GM18502 (cell line): ENCODE measurements around the gene ZNF518B.
A peak's percentile ranks its signal among the peaks of the same experiment; 100 is the strongest.

Experiments used
- ATAC-seq: cut with Tn5 transposase; IDR thresholded peaks from one replicate; pipeline ENCODE4 v1.9.1; 2021; ENCODE audit warnings: mild to moderate bottlenecking; ENCODE audit not compliant: unreplicated experiment, poor library complexity

The ZNF518B gene

GRCh38 chr4:10457255-10457801, at the start of gene ZNF518B:
ZNF518B (minus strand) TSS chr4:10457426; CDS start chr4:10446328, 11,098 bp downstream.
- peak; percentile 80 for ATAC-seq

- ATAC-seq, result no peak
Measured at GRCh38 chr4:10506077-10506476, 48.9 kb upstream of the ZNF518B start.

GRCh38 chr4:10504570-10505179, 47.4 kb upstream of the ZNF518B start:
- ATAC-seq, result no peak

GRCh38 chr4:10502717-10503116, 45.5 kb upstream of the ZNF518B start:
- ATAC-seq, result no peak

- no peak for ATAC-seq
Measured at GRCh38 chr4:10500776-10501175, 43.5 kb upstream of the ZNF518B start.

GRCh38 chr4:10496200-10496599, 39.0 kb upstream of the ZNF518B start:
- no peak for ATAC-seq

- no peak for ATAC-seq
Measured at GRCh38 chr4:10495651-10496050, 38.4 kb upstream of the ZNF518B start.

GRCh38 chr4:10492464-10492863, 35.2 kb upstream of the ZNF518B start:
- ATAC-seq, result no peak

- ATAC-seq, result no peak
Measured at GRCh38 chr4:10491401-10491800, 34.2 kb upstream of the ZNF518B start.

- ATAC-seq, result no peak
Measured at GRCh38 chr4:10490996-10491395, 33.8 kb upstream of the ZNF518B start.

GRCh38 chr4:10482913-10483312, 25.7 kb upstream of the ZNF518B start:
- ATAC-seq, result no peak

GRCh38 chr4:10480616-10481015, 23.4 kb upstream of the ZNF518B start:
- ATAC-seq, result no peak

GRCh38 chr4:10478621-10479020, 21.4 kb upstream of the ZNF518B start:
- no peak for ATAC-seq

- no peak for ATAC-seq
Measured at GRCh38 chr4:10470505-10470904, 13.3 kb upstream of the ZNF518B start.

- no peak for ATAC-seq
Measured at GRCh38 chr4:10466161-10466560, 8.9 kb upstream of the ZNF518B start.

- ATAC-seq, result no peak
Measured at GRCh38 chr4:10462876-10463275, 5.7 kb upstream of the ZNF518B start.

GRCh38 chr4:10461850-10462400, 4.7 kb upstream of the ZNF518B start:
- no peak for ATAC-seq

- ATAC-seq, result peak; percentile 75
Measured at GRCh38 chr4:10461091-10461849, 4.0 kb upstream of the ZNF518B start.

GRCh38 chr4:10460313-10461047, 3.3 kb upstream of the ZNF518B start:
- ATAC-seq, result no peak

GRCh38 chr4:10459305-10459704, 2.1 kb upstream of the ZNF518B start:
- ATAC-seq, result no peak

- no peak for ATAC-seq
Measured at GRCh38 chr4:10458177-10458576, 951 bp upstream of the ZNF518B start.
